Right forelimb (tissue), 1 donor: Measurements from ENCODE around the gene CAMSAP1.
"Not testable (repeated sequence)": the region's sequence is repeated elsewhere in the genome, so short reads cannot be mapped to it uniquely, and the experiment has no call there.

Source experiments
- DNase-seq: peaks from one replicate; pipeline ENCODE4 v3.0.0-alpha.2; 2018

The CAMSAP1 gene

DNA sequence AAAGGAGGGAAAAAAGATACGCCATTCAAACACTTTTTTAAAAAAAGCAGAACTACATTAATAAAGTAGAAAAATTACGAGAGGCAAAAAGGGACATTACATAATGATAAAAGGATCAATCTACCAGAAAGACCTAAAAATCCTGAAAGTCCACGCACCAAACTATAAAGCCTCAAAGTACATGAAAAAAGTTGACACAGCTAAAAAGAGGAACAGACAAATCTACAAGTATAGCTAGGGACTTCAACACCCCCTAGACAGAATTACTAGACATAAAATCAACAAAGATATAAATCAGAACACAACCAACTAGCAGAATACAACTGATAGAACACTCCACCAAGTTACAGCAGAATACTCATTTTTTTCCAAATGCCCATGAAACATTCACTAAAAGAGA lies 11.1 kb downstream of the CAMSAP1 start:
- DNase-seq = no peak

DNA sequence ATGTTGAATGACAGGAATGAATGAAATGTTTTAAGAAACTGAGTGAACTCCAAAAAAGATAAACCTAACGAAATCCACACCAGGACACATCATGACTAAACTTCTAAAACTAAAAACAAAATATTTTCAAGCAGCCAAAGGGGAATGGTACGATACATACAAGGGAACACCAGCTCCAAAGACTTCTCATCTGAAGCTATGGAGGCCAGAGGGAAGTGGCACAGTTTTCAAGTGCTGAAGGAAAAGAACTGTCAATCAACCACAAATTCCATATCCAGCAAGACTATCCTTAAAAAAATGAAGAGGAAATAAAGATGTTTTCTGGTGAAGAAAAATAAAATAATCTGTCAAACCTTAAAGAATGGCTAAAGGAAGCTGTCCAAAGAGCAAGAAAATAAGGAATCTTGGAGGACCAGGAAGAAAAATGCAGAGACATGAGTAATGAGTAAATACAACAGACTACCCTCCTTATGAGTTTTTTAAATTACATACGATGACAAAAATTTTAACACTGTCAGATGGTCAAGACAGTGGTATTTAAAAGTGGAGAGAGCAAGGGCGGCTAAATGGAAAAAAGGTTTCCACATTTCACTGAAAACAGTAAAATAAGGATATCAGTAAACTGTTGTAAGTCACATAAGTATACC lies 12.0 kb downstream of the CAMSAP1 start:
- no peak for DNase-seq

DNA sequence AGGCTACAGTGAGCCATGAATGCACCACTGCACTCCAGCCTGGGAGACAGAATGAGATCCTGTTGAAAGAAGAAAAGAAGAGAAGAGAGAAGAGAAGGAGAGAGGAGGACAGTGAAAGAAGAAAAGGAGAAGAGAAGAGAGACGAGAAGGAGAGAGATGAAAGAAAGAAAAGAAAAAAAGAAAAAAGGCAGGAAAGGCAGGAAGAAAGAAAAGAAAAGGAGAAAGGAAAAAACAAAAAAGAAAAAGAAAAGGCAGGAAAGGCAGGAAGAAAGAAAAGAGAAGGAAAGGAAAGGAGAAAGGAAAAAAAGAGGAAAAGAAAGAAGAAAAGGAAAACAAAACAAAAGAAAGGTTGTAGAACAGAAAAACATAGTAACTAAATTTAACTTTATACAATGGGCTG lies 14.2 kb downstream of the CAMSAP1 start:
- DNase-seq = no peak

DNA sequence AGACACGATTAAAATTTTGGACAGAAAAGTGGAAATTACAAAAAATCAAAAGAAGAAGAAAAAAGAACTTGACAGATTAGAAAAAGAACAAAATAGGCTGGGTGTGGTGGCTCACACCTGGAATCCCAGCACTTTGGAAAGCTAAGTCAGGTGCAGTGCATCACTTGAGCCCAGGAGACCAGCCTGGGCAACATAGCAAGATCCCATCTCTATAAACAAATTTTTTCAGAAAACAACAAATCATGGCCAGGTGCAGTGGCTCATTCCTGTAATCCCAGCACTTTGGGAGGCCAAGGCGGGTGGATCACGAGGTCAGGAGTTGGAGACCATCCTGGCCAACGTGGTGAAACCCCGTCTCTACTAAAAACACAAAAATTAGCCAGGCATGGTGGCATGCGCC lies 15.0 kb downstream of the CAMSAP1 start:
- not testable (repeated sequence) for DNase-seq

DNA sequence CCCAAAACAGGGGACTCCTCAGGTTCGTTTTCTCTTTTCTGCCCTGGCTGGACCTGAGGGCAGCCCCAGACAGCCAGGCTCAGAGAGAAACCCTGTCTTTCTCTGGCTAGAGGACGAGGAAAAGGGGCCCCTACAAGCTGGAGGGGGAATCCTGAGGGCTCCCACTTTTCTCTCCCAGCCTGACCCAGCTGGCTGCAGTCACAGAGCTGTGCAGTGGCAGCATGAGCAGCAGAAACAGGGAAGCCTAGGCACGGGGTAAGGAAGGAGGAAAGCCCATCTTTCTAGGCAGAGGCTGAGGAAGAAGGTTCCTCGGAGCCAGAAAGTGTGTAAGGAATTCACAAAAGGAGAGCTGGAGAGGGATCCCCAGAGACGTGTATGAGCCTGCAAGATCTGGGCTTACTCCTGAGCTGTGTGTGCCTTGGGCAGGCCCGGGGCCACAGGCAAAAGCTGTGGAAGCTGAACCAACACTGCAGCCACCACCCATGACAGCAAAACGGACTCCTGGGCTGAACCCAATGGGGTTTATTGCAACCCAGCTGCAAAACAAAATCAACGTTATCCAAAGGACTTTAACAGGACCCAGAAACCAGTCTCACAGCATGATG lies 16.2 kb downstream of the CAMSAP1 start:
- DNase-seq = no peak

DNA sequence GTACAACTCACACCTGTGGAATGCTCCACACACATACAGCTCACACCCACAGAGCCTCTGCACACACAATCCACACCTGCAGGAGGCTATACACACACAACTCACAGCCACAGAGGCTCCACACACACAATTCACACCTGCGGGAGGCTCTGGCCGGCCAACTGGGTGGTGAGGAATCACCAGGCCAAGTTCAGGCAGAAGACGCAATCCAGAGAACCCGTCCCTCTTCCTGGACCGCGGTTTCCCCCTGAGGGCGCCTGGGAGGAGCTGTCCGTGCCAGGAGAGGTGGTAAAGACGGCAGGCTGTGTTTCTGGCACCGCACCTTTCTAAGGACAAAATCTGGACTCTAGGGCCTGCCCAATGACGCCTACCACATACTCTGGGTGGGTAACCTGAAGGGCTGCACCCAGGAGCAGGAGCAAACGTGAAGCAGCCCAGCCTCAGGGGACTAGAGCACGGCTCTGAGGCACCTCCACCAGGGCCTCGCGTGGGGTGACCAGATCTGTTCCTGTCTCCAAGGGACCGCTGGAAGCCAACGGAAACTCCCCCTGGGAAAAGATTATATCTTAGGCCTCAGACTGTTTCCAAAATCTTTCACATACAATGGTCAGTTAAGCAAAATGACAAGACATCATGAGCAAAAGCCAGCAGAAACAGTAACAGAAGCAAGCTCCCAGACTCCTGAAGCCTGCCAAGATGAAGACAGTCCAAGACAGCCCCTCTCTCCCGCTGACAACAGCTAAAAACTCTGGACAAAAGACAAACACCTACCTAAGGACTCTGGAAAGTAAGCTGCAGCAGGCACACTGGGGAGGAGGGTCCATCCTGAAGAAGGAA lies 16.9 kb downstream of the CAMSAP1 start:
- DNase-seq = no peak

DNA sequence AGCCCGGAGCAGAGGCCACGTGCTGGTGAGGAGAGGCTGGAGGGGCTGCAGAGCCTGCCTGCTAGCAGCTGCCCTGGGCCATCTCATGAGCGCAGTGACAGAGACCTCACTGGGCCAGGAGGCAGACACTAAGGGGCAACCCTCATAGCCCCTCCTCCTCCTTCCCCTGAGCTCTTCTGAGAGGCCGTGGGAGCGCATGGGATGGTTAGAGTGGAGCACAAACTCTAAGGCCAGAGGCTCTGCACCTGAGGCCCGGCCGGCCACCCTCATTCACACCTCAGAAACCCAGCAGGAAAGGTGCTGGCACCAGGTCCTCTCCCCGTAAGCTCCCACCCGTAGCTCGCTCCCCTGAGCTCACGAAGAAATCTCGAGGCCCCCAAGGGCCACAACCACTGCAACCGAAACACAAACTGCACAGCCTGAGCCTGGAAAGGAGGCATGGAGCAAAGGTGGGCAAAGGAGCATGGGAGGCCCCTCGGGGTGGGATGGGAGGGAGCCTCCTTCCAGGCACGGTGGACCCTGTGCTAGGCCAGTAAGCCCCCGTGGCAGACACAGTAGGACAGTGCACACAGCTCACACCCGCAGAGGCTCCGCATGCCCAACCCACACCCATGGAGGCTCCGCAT lies 17.7 kb downstream of the CAMSAP1 start:
- DNase-seq = no peak

DNA sequence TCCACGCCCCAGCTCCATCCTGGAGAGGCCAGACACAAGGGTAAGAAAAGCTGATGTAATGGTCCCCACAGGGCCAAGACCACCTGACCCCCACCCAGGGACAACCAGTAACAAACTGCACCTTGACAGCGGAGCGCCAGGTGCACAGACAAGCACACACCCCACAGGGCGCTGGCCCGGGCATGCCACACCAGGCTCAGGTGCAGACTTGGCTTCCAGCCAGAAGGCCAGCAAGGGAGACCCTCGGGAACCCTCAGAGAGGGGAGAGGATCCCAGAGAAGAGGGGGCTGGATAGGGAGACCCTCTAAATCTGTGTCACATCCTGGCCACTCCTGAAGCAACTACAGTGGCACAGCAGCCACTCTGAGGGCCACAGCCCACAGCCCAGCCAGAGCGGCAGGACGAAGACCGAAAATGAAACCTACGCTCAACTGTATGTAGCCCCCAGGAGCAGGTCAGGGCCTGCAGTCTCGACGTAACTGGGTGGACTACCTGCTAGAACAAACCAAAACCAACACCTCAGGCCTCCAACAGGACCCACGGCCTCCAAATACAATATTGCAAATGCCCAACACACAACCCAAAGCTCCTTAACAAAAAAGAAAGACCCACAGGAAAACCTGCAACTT lies 18.5 kb downstream of the CAMSAP1 start:
- DNase-seq = no peak

DNA sequence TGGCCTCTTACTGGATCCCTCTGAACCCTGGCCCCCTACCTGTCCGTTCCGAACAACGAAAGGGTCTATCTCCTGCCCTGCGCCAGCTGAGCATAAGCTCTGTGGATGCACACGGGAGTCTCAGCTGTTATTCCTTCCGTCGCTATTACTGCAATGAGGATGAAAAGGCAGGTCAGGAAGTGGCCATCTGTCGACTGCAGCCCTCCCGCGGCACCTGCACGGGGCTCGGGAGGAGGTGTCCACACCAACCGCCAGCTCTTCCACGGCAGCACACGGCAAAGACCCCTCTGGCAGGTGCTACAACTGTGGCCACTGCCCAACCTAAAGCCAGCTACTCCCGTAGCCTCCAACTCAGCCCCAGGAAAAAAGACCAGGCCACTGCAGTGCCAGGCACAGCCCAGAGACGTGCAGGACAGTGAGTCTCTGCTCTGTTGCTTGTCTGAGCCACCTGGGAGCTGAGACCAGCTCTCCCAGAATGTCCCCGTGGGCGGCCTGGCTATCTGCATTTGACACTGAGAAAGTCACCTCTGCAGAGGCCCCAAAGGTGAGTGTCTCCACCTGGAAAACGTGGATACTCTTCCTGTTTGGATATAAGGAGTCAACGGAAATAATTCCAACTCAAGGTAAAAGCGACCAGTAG lies 19.1 kb downstream of the CAMSAP1 start:
- DNase-seq = no peak

DNA sequence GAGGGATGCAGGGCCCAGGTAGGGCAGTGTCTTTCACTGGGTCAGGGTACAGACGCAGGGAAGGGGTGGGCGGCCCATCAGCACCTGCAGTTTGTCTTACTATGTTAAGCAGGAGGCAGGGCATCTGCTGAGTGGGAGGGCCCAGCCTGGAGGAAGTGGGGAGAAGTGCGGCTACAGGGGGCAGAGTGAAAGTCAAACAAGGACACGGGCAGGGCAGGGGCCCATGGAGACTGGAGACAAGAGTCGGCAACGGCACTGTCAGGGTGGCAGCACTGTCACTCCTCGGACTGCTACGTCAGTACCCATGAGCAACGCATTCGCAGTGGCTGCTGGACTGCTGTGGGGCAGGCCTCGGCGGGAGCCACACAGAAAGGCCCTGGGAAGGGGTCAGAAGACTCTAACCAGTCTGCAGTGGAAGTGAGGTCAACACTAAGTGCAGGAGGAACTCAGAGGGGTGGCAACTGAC lies 19.7 kb downstream of the CAMSAP1 start:
- no peak for DNase-seq

DNA sequence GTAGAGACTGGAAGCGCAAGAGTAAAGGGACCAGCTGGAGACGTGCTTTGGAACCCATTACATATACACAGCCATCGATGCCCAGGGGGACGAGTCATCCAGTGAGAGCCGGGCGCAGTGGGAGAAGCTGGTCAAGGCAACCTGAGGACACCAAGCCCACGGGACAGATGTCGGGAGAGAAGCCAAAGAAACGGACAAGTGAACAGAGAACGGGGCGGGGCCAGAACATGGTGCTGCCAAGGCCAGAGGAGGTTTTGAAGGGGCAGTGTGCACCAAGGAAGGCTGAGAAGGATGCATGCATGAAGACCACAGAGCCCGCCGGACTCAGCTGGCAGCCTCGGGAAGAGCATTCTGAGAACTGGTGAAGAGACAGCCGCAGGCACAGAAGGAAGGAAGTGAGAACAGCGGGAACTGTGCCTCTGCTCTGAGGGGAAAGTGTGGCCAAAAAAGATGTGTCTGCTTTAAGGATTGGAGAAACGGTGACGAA lies 20.3 kb downstream of the CAMSAP1 start:
- DNase-seq = no peak

DNA sequence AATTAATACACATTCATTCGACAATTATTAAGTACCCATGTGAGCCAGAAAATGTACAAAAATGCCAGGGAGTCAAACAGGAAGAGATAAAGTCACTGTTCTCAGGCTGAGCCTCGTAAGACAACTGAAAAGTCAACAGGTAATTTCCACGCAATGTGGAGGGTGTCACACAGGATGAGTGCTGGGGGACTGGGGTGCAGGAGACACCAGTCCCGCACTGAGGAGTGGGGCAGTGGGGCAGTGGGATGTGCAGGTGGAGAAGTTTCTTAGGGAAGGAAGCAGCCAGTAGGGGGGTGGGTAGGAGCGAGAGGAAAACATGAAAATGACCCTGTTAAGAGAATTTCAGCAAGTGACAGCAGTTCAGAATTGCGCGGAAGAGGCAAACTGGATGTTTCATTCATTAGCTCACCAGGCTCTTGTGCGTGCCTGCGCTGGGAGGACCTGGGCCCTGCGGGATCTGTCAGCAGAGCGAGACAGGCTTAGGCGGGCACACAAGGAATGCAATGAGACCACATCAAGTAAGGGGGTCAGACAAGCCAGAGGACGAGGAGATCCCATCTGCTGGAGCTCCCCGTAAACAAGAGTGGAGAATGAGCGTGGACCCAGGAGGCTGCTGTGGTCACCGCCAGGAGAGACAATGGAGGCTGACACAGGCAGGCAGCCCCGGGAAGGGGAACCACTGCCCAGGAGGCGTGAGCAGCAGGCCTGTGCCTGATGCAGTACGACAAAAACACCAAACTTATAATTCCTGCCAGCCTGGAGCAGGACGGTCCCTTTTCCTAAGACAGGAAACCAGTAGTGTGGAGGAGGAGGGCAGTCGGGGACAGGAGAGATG lies 21.0 kb downstream of the CAMSAP1 start:
- DNase-seq = no peak

DNA sequence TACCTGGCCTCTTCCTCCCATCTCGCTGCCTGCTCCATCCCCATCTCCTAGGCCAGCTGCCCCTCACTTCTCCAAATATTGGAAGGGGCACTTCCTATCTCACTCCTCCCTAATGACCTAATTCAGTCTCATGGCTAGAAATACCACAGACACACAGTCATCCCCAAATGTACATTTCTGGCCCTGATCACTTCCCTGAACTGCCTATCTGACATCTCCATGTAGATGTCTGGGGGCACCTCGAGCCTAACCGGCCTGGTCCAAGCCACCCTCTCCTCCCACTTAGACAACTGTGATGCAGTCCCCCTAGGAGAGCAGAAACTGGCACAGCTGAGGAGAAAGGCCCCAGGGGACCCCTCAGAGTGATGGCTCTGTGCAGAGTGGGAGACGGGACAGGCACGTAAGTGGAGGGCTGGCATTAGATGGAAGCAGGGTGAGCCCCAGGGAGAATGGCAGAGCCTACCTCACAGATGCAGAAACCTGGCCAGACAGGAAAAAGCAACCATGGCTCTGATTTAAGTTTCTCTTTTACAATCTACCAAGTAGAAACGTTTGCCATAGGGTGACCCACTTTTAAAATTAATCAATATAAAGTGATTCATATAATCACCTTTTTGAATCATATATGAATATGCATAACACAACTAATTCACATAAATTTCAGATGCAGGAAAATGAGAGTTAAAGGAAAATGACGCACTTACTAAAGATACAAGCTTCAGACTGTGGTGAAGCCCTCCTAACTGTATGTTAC lies 22.1 kb downstream of the CAMSAP1 start:
- DNase-seq = no peak

DNA sequence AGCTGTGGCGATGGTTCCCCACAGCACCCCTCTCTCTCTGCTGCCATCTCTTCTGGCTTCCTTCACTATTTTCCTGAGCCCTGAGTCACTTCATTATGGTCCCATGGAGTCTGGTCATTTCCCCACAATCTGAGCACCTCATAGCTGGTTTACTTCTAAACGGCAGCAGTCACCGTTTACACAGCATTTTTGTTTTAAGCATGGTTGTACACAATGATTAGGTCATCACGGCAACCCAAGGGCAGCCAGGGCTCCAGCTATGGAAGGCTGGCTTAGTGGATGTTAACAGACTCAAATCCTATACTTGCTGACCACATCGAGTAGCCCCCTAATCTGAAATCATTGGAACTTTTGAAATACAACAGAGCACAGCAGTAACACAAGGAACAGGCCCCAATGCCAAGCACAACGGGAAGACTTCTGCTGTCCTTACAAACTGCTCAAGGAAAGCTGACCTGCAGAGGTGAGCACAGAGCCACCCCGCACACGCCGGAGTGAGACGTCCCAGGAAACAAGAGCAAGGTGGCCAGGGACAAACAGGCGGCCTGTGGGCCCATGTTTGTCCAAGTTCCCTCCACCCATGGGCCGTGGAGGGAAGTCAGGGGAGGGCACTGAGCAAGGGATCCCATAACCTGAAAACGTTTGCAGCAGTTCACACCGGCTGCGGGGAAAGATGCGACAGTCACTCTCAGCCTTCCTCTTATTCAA lies 22.9 kb downstream of the CAMSAP1 start:
- no peak for DNase-seq

DNA sequence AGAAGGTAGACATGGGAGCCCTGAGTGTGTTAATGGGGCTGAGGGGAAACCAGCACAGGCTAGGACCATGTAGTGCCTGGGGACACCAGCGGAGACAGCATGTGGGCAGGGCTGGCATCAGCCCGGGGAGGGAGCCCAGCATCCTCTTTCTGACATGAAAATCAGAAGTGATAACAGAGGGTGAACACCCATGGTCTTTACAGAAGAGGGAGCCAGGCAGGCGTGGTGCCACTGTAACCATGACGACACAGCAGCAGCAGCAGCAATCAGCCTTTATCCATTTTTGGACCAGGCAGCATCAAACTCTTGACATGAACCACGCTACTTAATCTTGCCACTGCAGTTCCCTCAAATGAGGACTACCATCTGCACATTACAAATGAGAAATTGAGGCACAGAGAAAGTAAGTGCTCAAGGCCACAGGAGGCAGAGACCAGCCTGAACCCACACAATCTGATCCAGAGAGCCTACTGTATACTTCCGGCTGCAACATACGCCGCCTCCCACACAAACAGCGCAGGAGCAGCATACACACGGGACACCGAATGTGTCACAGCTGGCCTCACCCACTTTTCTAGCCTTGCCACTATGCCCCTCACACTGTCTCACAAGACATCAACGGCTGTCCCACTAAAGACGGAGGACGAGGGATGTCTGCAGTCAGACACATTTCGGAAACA lies 23.8 kb downstream of the CAMSAP1 start:
- no peak for DNase-seq

DNA sequence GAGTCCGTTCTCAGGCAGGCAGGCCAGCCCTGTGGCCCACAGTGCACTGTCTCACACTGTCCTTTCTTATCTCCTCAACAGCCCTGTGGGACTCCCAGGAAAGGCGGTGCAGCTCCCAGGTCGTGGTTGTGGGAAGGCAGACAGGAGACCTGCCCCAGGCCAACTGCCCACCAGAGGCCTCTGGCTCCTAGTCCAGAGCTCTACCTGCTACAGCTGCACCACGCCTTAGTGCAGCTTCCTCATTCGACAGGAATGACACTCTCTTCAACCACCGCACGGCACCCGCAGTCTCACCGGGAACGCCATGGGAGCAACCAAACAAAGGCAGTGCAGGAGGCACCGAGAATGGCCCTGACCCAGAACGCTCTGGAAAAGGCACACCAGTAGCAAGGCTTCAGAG lies 25.3 kb downstream of the CAMSAP1 start:
- no peak for DNase-seq

DNA sequence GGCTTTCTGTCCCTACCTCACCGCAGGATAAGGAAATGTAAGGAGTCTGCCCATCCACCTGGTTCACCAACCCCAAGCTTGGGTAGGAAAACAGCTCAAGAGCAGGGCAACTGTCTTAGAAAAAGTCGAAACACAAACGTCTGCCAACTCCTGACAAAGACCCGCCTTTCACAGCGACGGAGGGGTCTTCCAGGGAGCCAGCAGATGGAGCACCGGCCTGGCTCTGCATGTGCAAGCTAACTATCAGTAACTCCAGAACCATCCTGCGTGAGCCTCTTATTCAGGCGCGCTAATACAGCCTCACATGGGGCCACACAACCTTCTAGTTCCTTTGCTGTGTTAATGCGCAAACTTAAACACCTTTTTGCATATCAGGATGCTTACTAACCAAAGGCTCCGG lies 26.9 kb downstream of the CAMSAP1 start:
- no peak for DNase-seq

DNA sequence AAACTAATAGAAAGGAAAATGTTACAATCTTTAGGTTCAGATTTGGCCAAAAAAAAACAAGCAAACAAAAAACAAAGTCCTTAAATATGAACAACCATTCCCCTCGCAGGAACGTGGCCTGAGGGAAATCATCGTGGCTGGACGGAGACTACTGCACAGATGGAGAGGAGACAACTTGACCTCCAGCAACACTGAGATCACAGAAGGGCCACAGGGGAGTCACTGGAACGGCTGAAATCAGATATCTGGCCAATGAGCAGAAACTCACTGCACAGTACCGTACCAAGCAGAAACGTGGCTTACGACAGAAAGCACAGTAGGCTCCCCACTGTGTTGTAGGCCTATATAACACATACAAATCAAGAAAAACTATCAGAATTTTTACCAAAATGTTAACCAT lies 27.7 kb downstream of the CAMSAP1 start:
- no peak for DNase-seq

DNA sequence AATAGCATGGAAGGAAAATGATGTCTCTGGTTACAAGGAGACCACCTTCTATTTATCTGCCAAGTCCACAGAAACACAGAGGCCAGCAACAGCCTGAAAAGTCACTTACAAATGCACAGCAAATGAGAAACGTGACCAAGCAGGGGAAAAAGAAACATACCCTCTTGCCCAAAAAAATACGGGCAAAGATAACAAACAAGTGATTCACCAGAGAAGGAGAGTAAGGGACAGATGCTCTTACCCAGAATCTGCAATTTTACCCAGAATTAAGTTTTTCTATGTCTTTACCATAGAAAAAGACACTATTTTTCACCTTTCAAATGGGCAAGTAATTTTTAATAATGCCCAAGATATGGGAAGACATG lies 28.1 kb downstream of the CAMSAP1 start:
- DNase-seq = no peak
